Measurements from ENCODE around the gene CMIP.

- TF ChIP-seq CTCF (IDR thresholded peaks at IDR 0.05): no peak
- TF ChIP-seq POLR2A (IDR thresholded peaks at IDR 0.05): no peak
- no peak for TF ChIP-seq POLR2AphosphoS5 (IDR thresholded peaks at IDR 0.05)
Observed at GRCh38 chr16:81460075-81460474, 15.5 kb downstream of the CMIP start.
